Activated T-cell treated with anti-CD3 and anti-CD28 coated beads, Interleukin-2, amount 50 U/mL, for 1 hour (primary cell): Measurements from ENCODE around the gene NUDT14.

Experiments
- DNase-seq: peaks from one replicate; pipeline ENCODE4 v3.0.0-alpha.2; 2020

NUDT14 gene

GRCh38 chr14:105172476-105172875 lies 8.6 kb downstream of the NUDT14 start:
- DNase-seq: no peak

GRCh38 chr14:105171004-105171673 lies 10.0 kb downstream of the NUDT14 start:
- no peak for DNase-seq

- DNase-seq: no peak
These were observed 11.1 kb downstream of the NUDT14 start for GRCh38 chr14:105169776-105170655.

- peak; percentile 58 for DNase-seq
These were observed 12.1 kb downstream of the NUDT14 start for GRCh38 chr14:105168979-105169507.

GRCh38 chr14:105168496-105168978 lies 12.6 kb downstream of the NUDT14 start, which contains the start of gene JAG2:
Gene JAG2, minus strand, starts transcription at chr14:105168776. Its CDS starts 356 bp downstream, at chr14:105168420.
- peak; percentile 67 for DNase-seq

- DNase-seq: no peak
These were observed 13.1 kb downstream of the NUDT14 start for GRCh38 chr14:105168093-105168420.

GRCh38 chr14:105167303-105168092 lies 13.6 kb downstream of the NUDT14 start:
- no peak for DNase-seq

- DNase-seq: no peak
These were observed 14.4 kb downstream of the NUDT14 start for GRCh38 chr14:105166571-105167302.

- DNase-seq: no peak
These were observed 15.2 kb downstream of the NUDT14 start for GRCh38 chr14:105165761-105166485.

- no peak for DNase-seq
These were observed 15.9 kb downstream of the NUDT14 start for GRCh38 chr14:105165134-105165704.

GRCh38 chr14:105163040-105163742 lies 17.9 kb downstream of the NUDT14 start:
- DNase-seq: no peak

- no peak for DNase-seq
These were observed 18.5 kb downstream of the NUDT14 start for GRCh38 chr14:105162669-105162979.

- no peak for DNase-seq
These were observed 19.0 kb downstream of the NUDT14 start for GRCh38 chr14:105161964-105162668.

- no peak for DNase-seq
These were observed 19.8 kb downstream of the NUDT14 start for GRCh38 chr14:105161309-105161708.

- DNase-seq: no peak
These were observed 20.3 kb downstream of the NUDT14 start for GRCh38 chr14:105160776-105161175.

- no peak for DNase-seq
These were observed 21.8 kb downstream of the NUDT14 start for GRCh38 chr14:105159344-105159743.

- no peak for DNase-seq
These were observed 22.3 kb downstream of the NUDT14 start for GRCh38 chr14:105158794-105159193.

- DNase-seq: no peak
These were observed 23.2 kb downstream of the NUDT14 start for GRCh38 chr14:105157872-105158271.

- no peak for DNase-seq
These were observed 24.4 kb downstream of the NUDT14 start for GRCh38 chr14:105156414-105157375.
